HFFc6 (cell line): ENCODE measurements around the gene ICE1. TPM values are rescaled to one million over a fixed set of nuclear protein-coding genes. Genes with fewer than 3 reads are reported as not detected.
A peak's percentile ranks its signal among the peaks of the same experiment; 100 is the strongest.

Experiments
- DNase-seq: peaks from one replicate; pipeline ENCODE4 v3.0.0-alpha.2; 2018
- H3K27ac Mint-ChIP-seq: 2 replicates; pipeline ENCODE4 v1.8.0; 2020; ENCODE audit warnings: mild to moderate bottlenecking, mixed read lengths
- H3K27me3 Mint-ChIP-seq: 2 replicates; pipeline ENCODE4 v1.8.0; 2021; ENCODE audit warnings: mild to moderate bottlenecking, moderate library complexity, mixed read lengths; ENCODE audit not compliant: insufficient read depth
- H3K36me3 Mint-ChIP-seq: 2 replicates; pipeline ENCODE4 v1.8.0; 2021; ENCODE audit warnings: low read depth, mixed read lengths
- H3K4me1 Mint-ChIP-seq: 2 replicates; pipeline ENCODE4 v1.8.0; 2020; ENCODE audit warnings: low read depth, mixed read lengths
- H3K4me3 Mint-ChIP-seq: 2 replicates; pipeline ENCODE4 v1.8.0; 2020; ENCODE audit warnings: mild to moderate bottlenecking, moderate library complexity, mixed read lengths
- H3K9me3 Mint-ChIP-seq: 2 replicates; pipeline ENCODE4 v1.8.0; 2020; ENCODE audit warnings: mild to moderate bottlenecking, mixed read lengths
- CTCF ChIP-seq: fragments of 200-600 bp; sonication (generic); IDR thresholded peaks from 2 replicates; pipeline ENCODE4 v1.5.0; 2021; ENCODE audit warnings: antibody characterized with exemption, mild to moderate bottlenecking
- long read RNA-seq: library from polyadenylated mRNA; unstranded; transcript quantifications from one replicate; pipeline ENCODE4 v2.0.0, GENCODE V29; 2019
- total RNA-seq, 6 experiments: library from RNA; stranded (reverse); fragmentation: NEBNext Ultra II Directional; extraction: Animal tissue kit (Norgen Biotek cat#: 25700); gene quantifications; 2 replicates in 1 of 6; 3 replicates in 5 of 6; pipeline ENCODE4 v1.2.3, GENCODE V29; 2021

Gene ICE1, protein sequence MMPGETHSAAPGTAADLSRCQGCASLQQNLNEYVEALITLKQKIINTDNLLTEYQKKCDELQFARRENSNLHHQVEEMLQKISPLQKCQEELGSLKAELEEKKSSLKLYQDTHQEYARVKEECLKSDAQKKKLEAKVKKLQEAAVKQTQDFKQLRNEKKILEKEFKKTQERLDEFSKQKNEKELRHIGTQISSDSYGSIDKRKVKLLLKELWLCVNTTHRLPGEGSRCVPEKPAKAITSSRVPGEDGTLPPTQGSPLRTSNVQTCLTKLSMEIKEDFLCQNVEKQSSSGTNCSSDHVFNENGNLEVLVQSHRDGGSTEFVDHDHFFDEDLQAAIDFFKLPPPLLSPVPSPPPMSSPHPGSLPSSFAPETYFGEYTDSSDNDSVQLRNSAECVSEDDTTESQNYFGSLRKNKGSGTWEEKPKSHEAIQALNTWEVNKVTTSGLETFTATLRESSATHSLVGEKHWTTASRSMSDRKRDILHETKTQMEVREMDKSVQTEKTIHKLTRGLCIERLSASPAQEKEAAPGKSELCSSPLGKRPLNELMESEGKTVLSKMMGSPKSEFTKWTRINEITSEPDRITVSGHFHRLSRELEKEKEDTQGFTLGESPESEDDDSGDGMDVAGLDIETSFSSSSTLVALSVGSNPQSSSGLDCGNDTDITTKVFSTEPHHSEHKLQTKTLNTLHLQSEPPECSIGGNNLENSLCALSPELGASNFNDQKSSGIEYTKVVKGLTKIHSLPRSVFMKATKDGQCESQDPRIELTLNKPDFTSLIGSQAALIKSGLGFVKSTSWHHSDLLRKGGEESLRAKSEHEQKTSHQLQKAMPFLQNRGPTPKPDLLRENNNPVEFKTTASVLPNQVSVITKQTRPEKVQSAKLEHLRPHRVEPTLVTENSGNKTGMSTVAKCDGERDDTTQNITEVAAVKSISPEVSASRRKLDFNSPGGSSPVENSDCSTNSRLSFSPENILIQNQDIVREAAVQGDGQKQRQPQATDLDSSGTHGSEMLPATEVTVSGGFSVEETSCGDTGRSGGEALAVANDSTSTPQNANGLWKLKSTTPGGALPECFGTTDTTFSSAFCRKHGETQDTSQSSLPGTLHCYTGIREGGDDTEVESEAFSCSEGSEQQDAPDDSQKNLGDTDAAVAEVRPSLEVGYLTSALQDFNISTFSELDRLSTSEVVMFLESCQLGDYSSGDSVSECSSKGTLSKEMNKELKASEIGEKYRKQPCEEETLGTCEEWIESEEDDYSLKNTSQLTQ (N-terminal part only)
- 10 to 100 TPM; 19.7 to 23.8 (median 22.2) TPM for total RNA-seq
- long read RNA-seq, partial matches to known transcripts = 3 of 6 reads
- long read RNA-seq, other reads (novel, unspliced or antisense) = 3 of 6 reads

DNA sequence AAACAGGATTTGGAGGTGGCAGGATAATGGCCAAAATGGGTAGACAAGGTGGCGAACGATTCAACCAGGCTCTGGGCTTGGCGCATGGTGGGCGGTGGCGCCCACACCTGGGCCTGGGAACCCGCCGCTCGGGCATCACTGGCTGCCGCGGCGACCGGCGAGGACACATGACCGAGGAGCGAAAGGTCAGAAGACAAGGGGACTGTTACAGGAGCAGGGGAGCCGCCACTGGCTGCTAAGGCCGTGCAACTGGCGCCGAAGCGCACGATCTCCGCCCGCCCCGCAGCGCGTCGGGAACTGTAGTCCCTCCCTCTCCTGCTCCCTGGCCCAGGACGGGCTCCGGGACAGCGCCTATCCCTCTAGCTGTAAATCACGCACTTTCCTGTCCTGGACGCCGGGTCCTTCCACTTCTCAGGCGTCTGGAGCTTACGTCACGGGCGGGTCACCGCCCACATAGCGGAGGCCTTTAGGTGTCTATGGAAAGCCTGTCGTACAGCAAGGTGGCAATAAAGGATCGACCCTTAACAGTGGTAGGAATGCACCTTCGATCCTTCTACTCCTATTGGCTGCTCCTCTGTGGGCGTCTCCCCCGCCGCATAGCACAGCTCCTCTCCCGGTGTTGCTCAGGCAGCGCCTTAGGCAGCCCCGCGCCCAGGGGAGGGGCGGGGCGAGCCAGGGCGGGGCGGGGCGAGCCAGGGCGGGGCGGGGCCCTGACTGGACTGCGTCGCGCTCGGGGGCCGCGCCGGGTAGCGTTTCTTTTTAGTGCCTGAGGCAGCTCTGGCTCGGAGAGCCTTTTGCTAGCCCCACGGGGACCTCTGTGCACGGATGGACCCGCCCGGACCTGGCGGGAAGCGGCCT, at the start of gene ICE1:
Gene ICE1 (plus strand): TSS at position 717 of the 858 bp plus-strand sequence. CDS start 239 bp downstream, outside the sequence.
- Mint-ChIP-seq H3K9me3 (no peaks in the 10 kb centered on the region), H3K27me3 (peaks cover 5% of the 10 kb centered on the region), H3K27ac (peak within 1 kb of the TSS; percentile 96), H3K4me3 (no peak within 1 kb of the TSS), H3K36me3 (no peaks in the 10 kb centered on the region; the same call in 1 of the 2 replicates), H3K4me1 (peaks cover 41% of the 10 kb centered on the region)
- DNase-seq = peak; percentile 98
- TF ChIP-seq CTCF = no peak

GRCh38 chr5:5372930-5373329, 49.5 kb upstream of the ICE1 start:
- H3K4me1 Mint-ChIP-seq = peaks cover 18% of the 10 kb centered on the region
- peaks cover 5% of the 10 kb centered on the region; the same call in 1 of the 2 replicates for H3K36me3 Mint-ChIP-seq
- no peak for DNase-seq

DNA sequence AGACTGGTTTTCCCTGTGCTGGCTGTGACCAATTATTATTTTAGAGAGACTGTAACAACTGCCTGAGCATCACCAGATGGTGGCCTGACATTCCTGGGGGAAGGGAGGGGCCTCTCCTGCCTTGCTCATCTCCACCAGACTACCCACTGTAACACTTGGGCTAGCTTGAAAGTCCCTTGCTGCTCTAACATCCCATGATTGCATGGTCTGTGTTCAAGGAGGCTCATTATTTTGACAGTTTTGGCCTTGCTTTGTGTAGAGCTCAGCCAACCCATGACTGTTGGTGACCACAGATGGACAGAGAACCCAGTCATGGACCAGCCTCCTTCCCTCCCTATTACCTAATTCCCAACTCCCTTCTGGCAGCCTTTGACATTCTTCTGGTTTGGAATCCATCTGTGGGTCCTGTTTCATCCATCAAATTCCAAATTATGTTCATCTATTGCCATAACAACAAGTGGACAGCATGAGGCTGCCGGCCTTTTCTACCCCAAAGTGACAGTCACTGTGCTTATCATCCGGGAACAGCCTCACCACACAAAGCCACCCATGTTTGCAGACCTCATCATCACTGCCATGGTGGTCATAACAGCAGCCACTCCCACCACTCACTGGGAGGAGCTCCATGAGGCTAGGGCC, 49.0 kb upstream of the ICE1 start:
- no peak for TF ChIP-seq CTCF
- peaks cover 18% of the 10 kb centered on the region for H3K4me1 Mint-ChIP-seq
- peaks cover 4% of the 10 kb centered on the region for H3K27me3 Mint-ChIP-seq
- peaks cover 16% of the 10 kb centered on the region; the same call in 1 of the 2 replicates for H3K9me3 Mint-ChIP-seq
- peaks cover 5% of the 10 kb centered on the region; the same call in 1 of the 2 replicates for H3K36me3 Mint-ChIP-seq
- H3K27ac Mint-ChIP-seq = peak overlapping the region; percentile 66; the same call in 1 of the 2 replicates
- peak overlapping the region; percentile 61; the same call in 1 of the 2 replicates for H3K4me3 Mint-ChIP-seq
- DNase-seq = no peak

More at GRCh38 chr5:5372930-5373329, 49.5 kb upstream of the ICE1 start:
- TF ChIP-seq CTCF = no peak
- Mint-ChIP-seq H3K27me3 (peaks cover 4% of the 10 kb centered on the region), H3K4me3 (no peak overlapping the region), H3K9me3 (peaks cover 16% of the 10 kb centered on the region; the same call in 1 of the 2 replicates), H3K27ac (no peak overlapping the region)

DNA sequence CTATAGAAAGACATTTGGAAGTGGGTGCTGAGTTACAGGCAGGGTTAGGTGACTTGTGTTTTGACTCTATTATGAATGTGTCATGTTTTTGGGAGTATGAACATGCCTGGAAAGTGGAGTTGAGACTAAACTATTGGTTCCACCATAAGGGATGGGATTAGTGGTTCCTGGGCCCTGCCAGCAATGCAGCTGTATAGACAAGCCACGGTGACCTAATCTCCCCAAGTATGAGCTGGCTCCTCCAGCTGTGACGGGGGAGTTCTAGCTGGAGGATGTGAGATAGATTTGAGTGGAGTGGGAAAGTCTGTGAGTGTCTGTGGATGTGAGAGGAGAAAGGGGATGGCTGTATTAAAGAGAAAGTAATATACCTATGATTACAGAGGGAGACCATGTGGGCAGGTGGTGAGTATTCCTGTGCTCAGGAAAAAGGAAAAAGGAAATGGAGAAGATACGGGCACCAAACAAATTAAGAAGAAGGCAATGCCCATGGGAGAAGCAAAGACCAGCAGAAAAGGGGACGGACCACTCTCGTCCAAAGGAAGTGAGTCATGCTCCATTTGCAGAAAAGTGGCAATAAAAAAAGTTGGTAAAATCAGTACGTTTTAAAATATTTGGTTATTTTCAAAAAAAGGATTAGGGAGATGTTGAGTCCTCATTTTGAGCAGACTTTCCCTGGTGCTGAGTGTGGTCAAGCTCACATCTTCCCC, 48.3 kb upstream of the ICE1 start:
- peaks cover 18% of the 10 kb centered on the region for H3K4me1 Mint-ChIP-seq
- peaks cover 16% of the 10 kb centered on the region; the same call in 1 of the 2 replicates for H3K9me3 Mint-ChIP-seq
- H3K27me3 Mint-ChIP-seq = peaks cover 2% of the 10 kb centered on the region
- peak; percentile 24 for DNase-seq
- peaks cover 5% of the 10 kb centered on the region; the same call in 1 of the 2 replicates for H3K36me3 Mint-ChIP-seq
- H3K27ac Mint-ChIP-seq = peak overlapping the region; percentile 66
- H3K4me3 Mint-ChIP-seq = peak overlapping the region; percentile 61
- TF ChIP-seq CTCF = no peak
